Measurements from ENCODE around the gene TMEM106C. TPM values are rescaled to one million over a fixed set of nuclear protein-coding genes. Genes with fewer than 3 reads are reported as not detected.

TMEM106C gene
- total and polyA plus RNA-seq, 10 of the 15 experiments (the other 5 are each of a cell fraction or from before 2014, with no cell fraction given), result 90.2 to 280 (median 161) TPM

GRCh38 chr12:47949441-47950341 lies 13.7 kb upstream of the TMEM106C start:
- ChIA-PET CTCF (interaction anchor here (0.6 to 3.7 kb wide), 37 partner anchors 8 to 665 kb away, joined by 3 to 35 read pairs (median 4); partner anchors contain the start of genes TMEM106C and VDR), RAD21 (ENCODE audit: unreplicated experiment) (interaction anchor here (0.9 to 1.9 kb wide), 11 partner anchors 15 to 298 kb away, joined by 3 to 11 read pairs (median 4); partner anchors contain the start of gene VDR), SMC1A (ENCODE audit: uncharacterized antibody, unreplicated experiment) (interaction anchor here (0.5 to 2.5 kb wide), 13 partner anchors 14 to 207 kb away, joined by 3 to 12 read pairs (median 4); partner anchors contain the start of gene TMEM106C), POLR2A (no interaction called here)
- Histone ChIP-seq H4K20me1 (ENCODE audit: control insufficient read depth, insufficient read depth) (no peaks in the 10 kb centered on the region), H3K79me2 (ENCODE audit: control insufficient read depth, insufficient read depth, low read length) (no peaks in the 10 kb centered on the region), H3K4me3 (no peak overlapping the region), H3K4me2 (ENCODE audit: control insufficient read depth, insufficient read depth) (no peak overlapping the region), H3K9me3 (replicated peaks; ENCODE audit: control insufficient read depth, insufficient read depth, low read length) (no peaks in the 10 kb centered on the region), H3K9ac (ENCODE audit: control insufficient read depth, insufficient read depth, low read length) (no peak overlapping the region), H3K27ac (ENCODE audit: control insufficient read depth, insufficient read depth) (no peak overlapping the region), H3K36me3 (ENCODE audit: control insufficient read depth in 2 of 2, insufficient read depth in 2 of 2, low read length in 1 of 2) (no peaks in the 10 kb centered on the region), H2AFZ (ENCODE audit: control insufficient read depth, low read depth, low read length) (no peak overlapping the region), H3K27me3 (replicated peaks in 1 of 2; ENCODE audit: control insufficient read depth in 2 of 2, insufficient read depth in 2 of 2, low read length in 1 of 2) (0 out of 4 replicates have a peak, but pooled peaks cover 0 to 5% of the 10 kb centered on the region in 2 experiments), H3K4me1 (ENCODE audit: control insufficient read depth, insufficient read depth, low read length) (no peaks in the 10 kb centered on the region)
- no peak for DNase-seq (ENCODE audit: low read depth, low spot score)
- FAIRE-seq, result peak; percentile 69
- 44% methylated on average over 32 of the region's 32 CpGs for WGBS (ENCODE audit: insufficient coverage, insufficient replicate concordance, low lambda C conversion rate, missing lambda C conversion rate)
- BruUV-seq (replicated peaks), result no TSS peak
- in situ Hi-C loops (cut with MboI) (no loop called here), intact Hi-C loops (cut with micrococcal nuclease; ENCODE audit: unreplicated experiment) (loop anchor here (1.0 to 5.0 kb wide), 2 partner anchors 47 to 152 kb away; partner anchors contain the start of gene VDR)
- ATAC-seq, result peak; percentile 93
- no peak for TF ChIP-seq FOXK2 (IDR thresholded peaks at IDR 0.05)
- TF ChIP-seq, protein P1, sequence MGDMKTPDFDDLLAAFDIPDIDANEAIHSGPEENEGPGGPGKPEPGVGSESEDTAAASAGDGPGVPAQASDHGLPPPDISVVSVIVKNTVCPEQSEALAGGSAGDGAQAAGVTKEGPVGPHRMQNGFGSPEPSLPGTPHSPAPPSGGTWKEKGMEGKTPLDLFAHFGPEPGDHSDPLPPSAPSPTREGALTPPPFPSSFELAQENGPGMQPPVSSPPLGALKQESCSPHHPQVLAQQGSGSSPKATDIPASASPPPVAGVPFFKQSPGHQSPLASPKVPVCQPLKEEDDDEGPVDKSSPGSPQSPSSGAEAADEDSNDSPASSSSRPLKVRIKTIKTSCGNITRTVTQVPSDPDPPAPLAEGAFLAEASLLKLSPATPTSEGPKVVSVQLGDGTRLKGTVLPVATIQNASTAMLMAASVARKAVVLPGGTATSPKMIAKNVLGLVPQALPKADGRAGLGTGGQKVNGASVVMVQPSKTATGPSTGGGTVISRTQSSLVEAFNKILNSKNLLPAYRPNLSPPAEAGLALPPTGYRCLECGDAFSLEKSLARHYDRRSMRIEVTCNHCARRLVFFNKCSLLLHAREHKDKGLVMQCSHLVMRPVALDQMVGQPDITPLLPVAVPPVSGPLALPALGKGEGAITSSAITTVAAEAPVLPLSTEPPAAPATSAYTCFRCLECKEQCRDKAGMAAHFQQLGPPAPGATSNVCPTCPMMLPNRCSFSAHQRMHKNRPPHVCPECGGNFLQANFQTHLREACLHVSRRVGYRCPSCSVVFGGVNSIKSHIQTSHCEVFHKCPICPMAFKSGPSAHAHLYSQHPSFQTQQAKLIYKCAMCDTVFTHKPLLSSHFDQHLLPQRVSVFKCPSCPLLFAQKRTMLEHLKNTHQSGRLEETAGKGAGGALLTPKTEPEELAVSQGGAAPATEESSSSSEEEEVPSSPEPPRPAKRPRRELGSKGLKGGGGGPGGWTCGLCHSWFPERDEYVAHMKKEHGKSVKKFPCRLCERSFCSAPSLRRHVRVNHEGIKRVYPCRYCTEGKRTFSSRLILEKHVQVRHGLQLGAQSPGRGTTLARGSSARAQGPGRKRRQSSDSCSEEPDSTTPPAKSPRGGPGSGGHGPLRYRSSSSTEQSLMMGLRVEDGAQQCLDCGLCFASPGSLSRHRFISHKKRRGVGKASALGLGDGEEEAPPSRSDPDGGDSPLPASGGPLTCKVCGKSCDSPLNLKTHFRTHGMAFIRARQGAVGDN (IDR thresholded peaks at IDR 0.05), result no peak
- no peak for TF ChIP-seq MEF2A (IDR thresholded peaks at IDR 0.05; ENCODE audit: insufficient read depth, low read depth, low read length)
- TF ChIP-seq E4F1 (IDR thresholded peaks at IDR 0.05; ENCODE audit: borderline replicate concordance, partially characterized antibody), result no peak
- TF ChIP-seq, protein P2, sequence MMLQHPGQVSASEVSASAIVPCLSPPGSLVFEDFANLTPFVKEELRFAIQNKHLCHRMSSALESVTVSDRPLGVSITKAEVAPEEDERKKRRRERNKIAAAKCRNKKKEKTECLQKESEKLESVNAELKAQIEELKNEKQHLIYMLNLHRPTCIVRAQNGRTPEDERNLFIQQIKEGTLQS (IDR thresholded peaks at IDR 0.05; ENCODE audit: borderline replicate concordance, extremely low read depth, low read depth, low read length), result no peak
- TF ChIP-seq HCFC1 (IDR thresholded peaks at IDR 0.05; ENCODE audit: low read length), result no peak
- no peak for TF ChIP-seq KAT2A (conservative IDR thresholded peaks at IDR 0.05; ENCODE audit: control insufficient read depth, low read depth, low read length)
- no peak for TF ChIP-seq POU2F2 (IDR thresholded peaks at IDR 0.05; ENCODE audit: borderline replicate concordance, low read depth, low read length)
- TF ChIP-seq RELB (IDR thresholded peaks at IDR 0.05; ENCODE audit: low read depth), result no peak
- no peak for TF ChIP-seq TCF3 (IDR thresholded peaks at IDR 0.05; ENCODE audit: borderline replicate concordance, insufficient read depth, low read depth, low read length)
- TF ChIP-seq ZNF207 (IDR thresholded peaks at IDR 0.05; ENCODE audit: borderline replicate concordance), result no peak
- no peak for TF ChIP-seq SPI1 (IDR thresholded peaks at IDR 0.05; ENCODE audit: borderline replicate concordance, insufficient read depth, low read depth, low read length)
- no peak for TF ChIP-seq ZSCAN29 (IDR thresholded peaks at IDR 0.05)

Data from GM12878 (cell line).